GM18511 (cell line): Measurements from ENCODE around the gene SLC9C1.

ENCODE experiments used
- ATAC-seq: cut with Tn5 transposase; IDR thresholded peaks from one replicate; pipeline ENCODE4 v1.9.1; 2021; ENCODE audit warnings: mild to moderate bottlenecking, moderate library complexity; ENCODE audit not compliant: unreplicated experiment

The SLC9C1 gene

GRCh38 chr3:112115806-112116383 is 178.1 kb downstream of the SLC9C1 start:
- ATAC-seq = no peak

- ATAC-seq = peak; percentile 42
Measured at GRCh38 chr3:112115161-112115739, 178.8 kb downstream of the SLC9C1 start.

- peak; percentile 44 for ATAC-seq
Measured at GRCh38 chr3:112114576-112115160, 179.3 kb downstream of the SLC9C1 start.

GRCh38 chr3:112111785-112112402 is 182.1 kb downstream of the SLC9C1 start:
- peak; percentile 57 for ATAC-seq

GRCh38 chr3:112109322-112109721 is 184.7 kb downstream of the SLC9C1 start:
- no peak for ATAC-seq

GRCh38 chr3:112104774-112105173 is 189.2 kb downstream of the SLC9C1 start:
- no peak for ATAC-seq

- ATAC-seq = no peak
Measured at GRCh38 chr3:112101916-112102315, 192.1 kb downstream of the SLC9C1 start.

- peak; percentile 66 for ATAC-seq
Measured at GRCh38 chr3:112097378-112097777, 196.6 kb downstream of the SLC9C1 start.

GRCh38 chr3:112096176-112096575 is 197.8 kb downstream of the SLC9C1 start:
- ATAC-seq = no peak

- ATAC-seq = no peak
Measured at GRCh38 chr3:112095731-112096130, 198.3 kb downstream of the SLC9C1 start.

DNA sequence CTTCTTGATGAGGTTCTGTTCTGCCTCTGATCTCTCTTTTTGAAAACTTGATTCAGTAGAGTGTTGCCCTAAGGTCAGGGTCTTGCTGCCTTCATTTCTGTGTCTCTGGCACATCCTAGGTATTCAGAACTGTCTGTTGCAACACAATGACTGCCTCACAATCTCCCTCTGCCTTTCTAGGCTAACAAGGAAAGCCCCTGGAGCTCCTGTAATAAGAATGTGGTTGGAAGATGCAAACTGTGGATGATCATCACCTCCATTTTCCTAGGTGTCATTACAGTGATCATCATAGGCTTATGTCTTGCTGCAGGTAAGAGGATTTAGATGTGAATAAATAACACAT is 200.9 kb downstream of the SLC9C1 start:
- ATAC-seq = no peak

- ATAC-seq = peak; percentile 51
Measured at GRCh38 chr3:112092496-112093179, 201.4 kb downstream of the SLC9C1 start.

DNA sequence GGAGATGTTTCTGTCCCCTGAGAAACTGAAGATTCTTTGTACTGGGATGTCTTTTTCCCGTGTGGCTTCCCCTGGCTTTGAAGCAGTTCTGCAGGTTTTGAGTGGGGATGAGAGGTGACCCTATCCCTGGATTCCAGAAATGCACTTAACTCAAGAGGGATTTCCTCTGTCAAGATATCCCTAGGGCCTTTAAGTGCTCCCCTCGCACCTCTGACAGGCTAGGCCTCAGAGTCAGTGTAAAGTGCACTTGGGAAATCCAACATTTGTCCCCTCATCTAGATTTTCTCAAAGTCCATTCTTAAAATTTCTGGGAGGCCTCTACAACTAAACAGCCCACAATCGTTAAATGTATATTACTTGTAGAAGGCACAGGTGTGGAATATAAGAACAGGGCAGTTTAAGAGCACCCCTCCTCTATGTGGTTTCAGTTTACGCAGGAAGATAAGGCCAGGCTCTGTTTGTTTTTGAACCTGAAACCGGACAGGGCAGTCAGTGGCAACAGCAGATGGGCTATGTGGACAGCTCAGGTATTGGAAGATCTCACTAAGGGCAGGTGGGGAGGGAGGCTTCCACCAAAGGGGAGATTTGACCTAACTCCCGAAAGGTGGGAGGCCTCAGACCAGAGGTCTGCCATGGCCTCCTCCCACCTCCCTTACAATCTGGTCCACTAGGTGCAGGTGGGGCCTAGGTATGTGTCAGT is 203.0 kb downstream of the SLC9C1 start:
- ATAC-seq = no peak
